ENCODE measurements around the gene ASB8. TPM values are rescaled to one million over a fixed set of nuclear protein-coding genes. Genes with fewer than 3 reads are reported as not detected.

Gene ASB8
- polyA plus RNA-seq, 1 experiment, result 30.1 TPM

DNA sequence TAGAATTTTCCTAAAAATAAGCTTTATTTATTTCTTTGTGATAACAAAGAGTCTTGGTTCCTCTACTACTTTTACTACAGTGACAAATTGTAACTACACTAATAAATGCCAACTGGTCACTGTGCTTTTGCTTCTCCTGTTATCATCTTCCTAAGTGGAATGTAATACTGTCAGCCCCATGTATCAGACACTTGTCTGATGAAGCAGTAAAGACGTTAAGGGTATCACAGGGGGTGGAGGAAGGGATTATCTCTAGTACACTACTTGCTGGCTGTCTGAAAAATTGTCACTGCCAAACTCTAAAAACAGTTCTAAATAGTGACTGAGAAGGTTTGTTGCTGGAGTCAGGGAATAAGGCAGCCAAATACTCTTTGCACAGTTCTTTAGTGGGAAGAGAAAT, 11.3 kb downstream of the ASB8 start:
- H3K9me3 ChIP-seq (ENCODE audit: control insufficient read depth, insufficient read depth, low read length), result no peaks in the 10 kb centered on the region
- H3K4me3 ChIP-seq (ENCODE audit: low read depth, low read length), result no peak overlapping the region
- no peaks in the 10 kb centered on the region for H3K27me3 ChIP-seq (ENCODE audit: control insufficient read depth, insufficient read depth, low read length)
- H3K27ac ChIP-seq (ENCODE audit: low read depth, low read length), result no peak overlapping the region
- no peak for DNase-seq (ENCODE audit: low read depth, low spot score)
- ChIA-PET POLR2A (interaction anchor here (1.3 kb wide), 1 partner anchor 11 kb away, joined by 10 read pairs; no protein-coding TSS in a partner anchor), CTCF (interaction anchor here (0.6 to 2.9 kb wide), 2 partner anchors 11 to 62 kb away, joined by 3 to 11 read pairs; partner anchors contain the start of gene ASB8)
- no peak for TF ChIP-seq CTCF (IDR thresholded peaks at IDR 0.05; ENCODE audit: low read depth, low read length)

GRCh38 chr12:48143898-48144297, 13.4 kb downstream of the ASB8 start:
- TF ChIP-seq CTCF (IDR thresholded peaks at IDR 0.05; ENCODE audit: low read depth, low read length), result no peak
- Histone ChIP-seq H3K27me3 (ENCODE audit: control insufficient read depth, insufficient read depth, low read length) (no peaks in the 10 kb centered on the region), H3K4me3 (ENCODE audit: low read depth, low read length) (no peak overlapping the region), H3K9me3 (ENCODE audit: control insufficient read depth, insufficient read depth, low read length) (no peaks in the 10 kb centered on the region), H3K27ac (ENCODE audit: low read depth, low read length) (no peak overlapping the region)
- ChIA-PET POLR2A (no interaction called here), CTCF (interaction anchor here (2.1 to 2.9 kb wide), 2 partner anchors 13 to 21 kb away, joined by 7 to 11 read pairs; partner anchors contain the start of gene ASB8)
- DNase-seq (ENCODE audit: low read depth, low spot score), result no peak

DNA sequence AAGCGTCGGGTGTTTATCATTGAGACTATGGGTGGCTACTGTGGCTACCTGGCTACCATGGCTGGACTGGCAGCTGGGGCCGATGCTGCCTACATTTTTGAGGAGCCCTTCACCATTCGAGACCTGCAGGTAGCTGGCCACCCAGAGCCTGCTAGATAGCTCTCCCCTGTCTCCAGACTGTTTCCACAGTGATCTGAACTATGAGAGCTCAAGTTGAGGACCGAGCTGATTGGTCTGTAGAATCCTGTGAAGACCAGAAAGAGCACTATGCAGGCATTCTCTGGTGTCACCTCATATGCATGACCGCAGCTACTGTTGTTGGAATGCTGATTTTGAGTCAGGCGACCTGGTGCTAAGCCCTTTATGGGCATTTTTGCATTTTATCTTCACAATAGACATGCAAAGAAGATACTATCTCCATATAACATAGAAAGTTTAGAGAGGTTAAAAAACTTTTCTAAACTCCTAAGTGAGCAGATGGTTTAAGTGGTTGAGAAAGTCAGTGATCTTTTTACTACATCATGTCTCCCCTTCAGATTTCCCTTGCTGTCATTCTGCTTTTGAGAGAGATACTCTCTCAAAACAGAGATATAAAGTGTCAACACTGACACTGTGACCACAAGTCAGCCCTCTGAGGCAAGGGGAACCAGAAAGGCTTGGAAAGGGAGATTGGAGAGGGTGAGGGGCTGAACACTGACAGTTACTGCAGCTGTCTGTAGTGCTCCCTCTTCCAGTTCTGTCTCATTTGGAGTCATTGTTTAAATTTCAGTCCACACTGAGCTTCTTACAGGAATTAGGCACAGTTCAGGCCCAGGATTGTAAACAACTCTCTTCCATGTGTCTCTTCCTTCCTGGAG, 14.3 kb downstream of the ASB8 start:
- no peak for DNase-seq (ENCODE audit: low read depth, low spot score)
- TF ChIP-seq CTCF (IDR thresholded peaks at IDR 0.05; ENCODE audit: low read depth, low read length), result no peak
- POLR2A ChIA-PET, result no interaction called here
- Histone ChIP-seq H3K27ac (ENCODE audit: low read depth, low read length) (no peak overlapping the region), H3K4me3 (ENCODE audit: low read depth, low read length) (no peak overlapping the region), H3K9me3 (ENCODE audit: control insufficient read depth, insufficient read depth, low read length) (no peaks in the 10 kb centered on the region), H3K27me3 (ENCODE audit: control insufficient read depth, insufficient read depth, low read length) (no peaks in the 10 kb centered on the region)
- CTCF ChIA-PET, result interaction anchor here (2.1 kb wide), 1 partner anchor 22 kb away, joined by 7 read pairs; no protein-coding TSS in a partner anchor

DNA sequence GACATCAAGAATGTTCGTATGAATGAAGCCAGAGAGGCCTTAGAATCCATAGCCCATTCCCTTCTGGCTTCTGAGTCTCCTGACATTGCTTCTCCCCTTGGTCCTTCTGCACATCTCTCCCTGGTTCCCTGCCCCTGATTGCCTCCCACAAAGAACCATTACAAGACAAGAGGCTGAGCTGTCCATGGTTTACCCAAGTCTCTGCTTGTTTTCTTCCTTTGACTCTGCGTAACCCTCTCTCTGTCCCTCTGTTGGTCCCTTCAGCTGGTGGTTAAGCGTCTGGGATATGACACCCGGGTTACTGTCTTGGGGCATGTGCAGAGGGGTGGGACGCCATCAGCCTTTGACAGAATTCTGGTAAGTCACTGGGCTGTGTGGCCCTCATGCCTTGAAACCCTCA, 22.3 kb downstream of the ASB8 start:
- POLR2A ChIA-PET, result no interaction called here
- TF ChIP-seq CTCF (IDR thresholded peaks at IDR 0.05; ENCODE audit: low read depth, low read length), result no peak
- Histone ChIP-seq H3K27ac (ENCODE audit: low read depth, low read length) (no peak overlapping the region), H3K4me3 (ENCODE audit: low read depth, low read length) (no peak overlapping the region), H3K9me3 (ENCODE audit: control insufficient read depth, insufficient read depth, low read length) (no peaks in the 10 kb centered on the region), H3K27me3 (ENCODE audit: control insufficient read depth, insufficient read depth, low read length) (no peaks in the 10 kb centered on the region)
- DNase-seq (ENCODE audit: low read depth, low spot score), result no peak
- CTCF ChIA-PET, result no interaction called here

DNA sequence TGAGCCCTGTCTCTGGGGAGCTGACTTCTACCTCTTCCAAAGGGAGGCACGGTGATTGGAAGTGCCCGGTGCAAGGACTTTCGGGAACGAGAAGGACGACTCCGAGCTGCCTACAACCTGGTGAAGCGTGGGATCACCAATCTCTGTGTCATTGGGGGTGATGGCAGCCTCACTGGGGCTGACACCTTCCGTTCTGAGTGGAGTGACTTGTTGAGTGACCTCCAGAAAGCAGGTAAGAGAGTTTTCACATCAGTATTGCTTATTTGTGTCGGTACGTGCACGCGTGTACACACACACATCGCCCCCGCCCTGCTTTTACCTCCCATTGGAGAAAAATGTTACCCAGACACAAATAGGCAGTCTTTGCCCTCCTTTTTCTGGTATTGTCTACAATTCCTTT, 24.5 kb downstream of the ASB8 start:
- no peak overlapping the region for H3K4me3 ChIP-seq (ENCODE audit: low read depth, low read length)
- H3K27me3 ChIP-seq (ENCODE audit: control insufficient read depth, insufficient read depth, low read length), result no peaks in the 10 kb centered on the region
- ChIA-PET POLR2A (no interaction called here), CTCF (no interaction called here)
- DNase-seq (ENCODE audit: low read depth, low spot score), result no peak
- H3K9me3 ChIP-seq (ENCODE audit: control insufficient read depth, insufficient read depth, low read length), result no peaks in the 10 kb centered on the region
- no peak overlapping the region for H3K27ac ChIP-seq (ENCODE audit: low read depth, low read length)
- TF ChIP-seq CTCF (IDR thresholded peaks at IDR 0.05; ENCODE audit: low read depth, low read length), result no peak
